Tibial nerve (tissue), 4 donors: ENCODE results near the gene RPL3.

ENCODE experiments used
- CTCF ChIP-seq, 5 experiments: fragments of 200-600 bp in 3 of 5; fragments of 450-650 bp in 2 of 5; sonication (generic) in 3 of 5; IDR thresholded peaks; one replicate each; pipeline ENCODE4 v1.5.1; 2016 to 2019; ENCODE audit warnings: antibody characterized with exemption in 5 of 5, mild to moderate bottlenecking in 3 of 5, moderate library complexity in 2 of 5
- EP300 ChIP-seq, 2 donors: sonication (generic); formaldehyde crosslinking; IDR thresholded peaks; one replicate each; pipeline ENCODE4 v1.6.1; 2017; ENCODE audit warnings: antibody characterized with exemption in 2 of 2, mild to moderate bottlenecking in 1 of 2
- POLR2A ChIP-seq, 2 donors: fragments of 450-650 bp; IDR thresholded peaks; one replicate each; pipeline ENCODE4 v1.6.1; 2017; ENCODE audit warnings: antibody characterized with exemption in 2 of 2, mild to moderate bottlenecking in 2 of 2, moderate library complexity in 2 of 2

GRCh38 chr22:39341179-39341578, 21.8 kb upstream of the RPL3 start:
- TF ChIP-seq CTCF (IDR thresholded peaks at IDR 0.05) (no peak), POLR2A (IDR thresholded peaks at IDR 0.05) (no peak), EP300 (IDR thresholded peaks at IDR 0.05) (no peak)
